Measurements from ENCODE around the gene GTPBP4.

GTPBP4 gene

DNA sequence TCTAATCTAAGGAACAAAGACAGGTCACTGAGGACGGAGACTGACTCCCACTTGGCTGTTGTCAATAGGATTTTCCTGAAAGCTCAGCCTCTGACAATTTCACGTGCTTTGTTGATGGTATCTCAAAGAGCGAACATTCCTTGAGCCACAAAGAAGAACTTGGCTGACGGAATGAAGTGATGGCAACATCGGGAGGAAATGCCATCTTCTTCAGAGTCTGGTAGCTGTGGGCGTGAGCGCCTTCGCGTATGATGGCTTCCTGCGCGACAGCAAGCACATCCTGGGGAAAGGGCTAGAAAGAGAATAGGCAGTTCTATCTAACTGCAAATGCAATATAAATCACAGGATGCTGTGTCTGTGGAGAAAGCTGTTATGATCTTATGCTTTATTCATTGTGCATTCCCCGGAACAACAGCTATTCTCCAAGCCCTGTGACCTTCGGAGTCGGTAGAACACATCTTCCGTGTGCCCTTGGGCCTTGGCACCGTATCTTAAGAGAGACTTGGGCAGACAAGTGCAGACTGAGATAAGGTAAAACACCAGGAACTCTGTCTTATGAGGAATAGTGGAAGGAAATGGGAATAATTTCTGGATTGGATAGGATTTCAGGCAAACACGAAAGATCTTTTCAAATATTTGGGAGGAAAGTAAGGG is 19.6 kb upstream of the GTPBP4 start:
- no peak for DNase-seq

DNA sequence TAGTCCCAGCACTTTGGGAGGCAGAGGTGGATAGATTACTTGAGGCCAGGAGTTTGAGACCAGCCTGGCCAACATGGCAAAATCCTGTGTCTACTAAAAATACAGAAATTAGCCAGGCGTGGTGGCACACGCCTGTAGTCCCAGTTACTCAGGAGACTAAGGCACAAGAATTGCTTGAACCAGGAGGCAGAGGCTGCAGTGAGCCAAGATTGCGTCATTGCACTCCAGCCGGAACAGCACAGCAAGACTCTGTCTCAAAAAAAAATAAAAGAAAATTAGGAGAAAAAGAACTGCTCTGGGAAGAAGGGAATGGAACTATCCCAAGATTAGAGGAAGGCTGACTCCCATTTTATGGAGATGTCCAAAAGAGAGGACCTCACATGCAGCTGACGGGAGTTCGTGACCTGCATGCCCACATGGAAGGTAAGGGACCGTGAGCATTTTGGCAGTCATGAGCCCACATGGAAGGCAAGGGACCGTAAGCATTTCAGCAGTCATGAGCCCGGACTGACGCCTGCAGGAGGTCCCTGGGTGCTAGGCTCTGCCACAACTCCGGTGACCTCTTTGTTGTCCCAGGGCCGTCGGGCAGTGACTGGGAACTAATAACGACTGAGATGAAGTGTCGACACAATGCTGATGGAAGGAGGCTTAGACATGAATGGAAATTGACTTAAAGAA is 18.6 kb upstream of the GTPBP4 start:
- no peak for DNase-seq

DNA sequence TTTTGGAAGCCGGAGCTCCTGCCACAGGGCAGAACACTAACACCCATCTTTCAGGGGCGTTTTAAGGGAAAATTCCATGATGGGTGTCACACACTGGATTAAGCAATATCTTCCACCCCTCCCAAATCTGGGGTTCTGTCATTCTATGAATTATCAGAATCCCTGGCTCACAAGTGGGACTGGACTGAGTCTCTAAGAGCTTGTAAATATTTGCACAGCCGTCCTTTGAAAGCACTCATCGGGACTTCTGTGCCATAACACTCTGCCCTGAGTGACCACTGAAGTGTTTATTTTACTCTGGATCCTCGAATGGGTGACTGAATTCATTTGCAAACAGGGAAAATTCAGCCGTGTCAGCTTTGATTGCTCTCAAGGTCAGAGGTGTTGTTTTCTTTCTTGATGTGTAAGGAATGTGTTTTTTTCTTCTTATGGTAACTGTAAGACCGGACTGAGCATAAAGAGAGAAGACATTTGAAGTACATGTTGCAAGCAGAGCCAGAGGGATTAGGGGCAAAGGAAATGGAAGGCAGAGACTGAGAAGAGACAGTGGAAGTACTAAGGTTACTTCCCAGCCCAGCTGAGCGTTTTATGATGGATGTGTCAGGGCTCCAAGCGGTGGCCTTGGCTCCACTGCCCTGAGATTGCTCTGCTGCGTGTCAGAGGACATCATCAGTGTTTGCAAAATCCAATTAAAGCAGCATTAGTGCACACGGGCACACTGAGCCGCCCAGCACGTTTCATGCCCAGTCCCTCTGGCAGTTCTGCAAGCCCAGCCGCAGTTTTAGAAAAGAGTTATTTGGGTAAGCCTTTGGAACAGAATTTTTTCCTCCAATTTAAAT is 17.7 kb upstream of the GTPBP4 start:
- no peak for DNase-seq

DNA sequence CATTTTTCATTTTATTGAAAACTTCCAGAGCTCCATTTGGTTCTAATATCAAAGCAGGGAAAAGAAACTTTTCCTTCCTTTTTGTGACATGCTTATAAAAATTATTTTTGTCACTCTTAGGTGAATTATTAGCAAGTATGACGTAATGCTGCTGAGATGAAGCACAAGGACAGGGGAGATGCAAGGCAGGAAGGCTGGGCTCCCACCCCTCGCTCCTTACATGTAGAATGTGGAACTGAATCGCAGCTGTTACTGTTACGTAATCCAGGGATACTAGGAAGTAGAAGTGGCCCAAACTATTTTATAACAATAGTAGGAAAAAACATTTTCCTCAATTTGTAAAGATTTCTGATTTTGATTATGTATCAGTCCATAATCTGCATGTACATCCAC is 17.1 kb upstream of the GTPBP4 start:
- DNase-seq = no peak

DNA sequence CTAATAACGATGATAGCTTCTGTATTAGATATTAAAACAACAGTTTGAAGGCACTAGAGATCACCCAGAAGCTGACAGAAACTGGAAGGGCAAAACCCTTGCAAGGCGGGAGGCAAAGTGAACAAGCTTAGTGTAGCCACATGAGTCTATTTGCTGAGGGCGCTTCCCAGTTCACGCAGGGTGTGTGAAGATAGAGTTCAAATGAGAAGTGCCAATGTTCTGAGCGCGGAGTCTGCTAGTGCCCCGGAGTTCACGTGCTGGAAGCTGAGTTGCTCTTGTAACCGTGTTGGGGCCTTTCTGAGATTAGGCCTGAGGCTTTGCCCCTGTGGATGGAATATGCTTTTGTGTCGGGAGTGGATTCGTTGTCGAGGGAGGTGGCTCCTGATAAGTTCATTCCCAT is 16.6 kb upstream of the GTPBP4 start:
- DNase-seq = no peak

DNA sequence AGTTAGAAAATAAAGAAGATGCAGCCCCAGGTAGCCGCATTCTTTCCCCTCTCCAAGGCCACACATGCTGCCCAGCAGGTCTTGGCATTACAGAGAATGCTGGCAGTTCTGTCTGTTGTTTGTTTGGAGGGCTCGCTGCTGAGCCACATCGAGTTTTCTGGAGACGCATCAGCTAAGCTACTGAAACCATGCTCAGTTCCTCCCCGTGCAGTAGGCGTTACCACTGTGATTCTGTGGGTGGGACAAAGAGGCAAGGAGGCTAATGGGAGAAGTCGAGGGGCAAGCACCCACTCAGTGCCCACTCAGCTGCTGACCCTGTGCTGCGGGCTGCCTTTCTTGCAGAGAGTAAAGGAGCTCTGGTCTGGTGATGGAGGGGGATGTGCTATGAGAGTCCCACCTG is 15.5 kb upstream of the GTPBP4 start:
- DNase-seq = no peak

DNA sequence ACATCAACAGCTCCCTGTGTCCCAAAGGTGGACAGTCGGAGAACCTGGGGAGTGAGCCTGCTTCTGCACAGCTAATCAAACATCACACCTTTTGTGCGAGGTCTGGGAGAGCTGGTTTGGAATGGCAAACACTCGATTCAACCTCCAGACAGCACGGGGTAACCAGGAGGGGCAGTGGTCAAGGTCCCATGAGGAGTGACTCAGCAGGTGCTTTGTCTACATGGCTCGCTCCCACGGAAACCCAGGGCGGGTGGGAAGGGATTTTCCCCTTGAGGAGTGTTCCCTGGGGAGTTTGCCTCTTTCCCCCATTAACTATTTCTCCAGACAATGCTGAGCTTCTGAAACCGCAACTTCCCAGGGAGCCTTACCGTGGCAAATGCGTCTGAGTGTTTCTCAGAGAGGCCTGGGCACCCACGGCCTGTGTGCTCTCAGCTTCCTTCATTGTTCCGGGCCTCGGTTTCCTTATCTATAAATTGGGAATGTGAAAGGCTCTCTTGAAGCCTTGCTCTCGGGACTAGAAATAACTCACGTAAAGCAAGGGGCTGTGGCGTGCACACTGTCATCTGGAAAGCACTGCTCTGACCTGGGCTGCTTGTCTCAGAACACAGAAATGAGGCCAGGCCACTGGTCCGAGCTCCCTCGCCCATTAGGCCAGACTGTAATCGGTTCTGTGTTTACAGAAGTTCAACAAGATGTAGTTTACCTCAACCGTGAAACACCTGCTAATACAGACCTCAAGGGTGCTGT is 14.0 kb upstream of the GTPBP4 start:
- no peak for DNase-seq

DNA sequence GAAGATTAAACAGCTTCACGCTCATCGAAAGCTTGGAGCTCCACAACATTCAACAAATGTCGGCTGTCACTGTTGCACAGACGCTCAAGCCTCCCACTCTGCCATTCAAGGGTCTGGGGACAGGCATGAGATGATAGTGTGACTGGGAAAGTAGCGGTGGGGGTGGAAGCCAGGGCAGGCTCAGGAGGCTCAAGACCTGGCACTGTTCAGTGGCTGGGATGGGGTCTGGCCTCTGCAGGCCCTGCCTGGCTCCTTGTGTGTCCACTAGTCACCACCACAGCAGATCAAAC is 13.5 kb upstream of the GTPBP4 start:
- no peak for DNase-seq

DNA sequence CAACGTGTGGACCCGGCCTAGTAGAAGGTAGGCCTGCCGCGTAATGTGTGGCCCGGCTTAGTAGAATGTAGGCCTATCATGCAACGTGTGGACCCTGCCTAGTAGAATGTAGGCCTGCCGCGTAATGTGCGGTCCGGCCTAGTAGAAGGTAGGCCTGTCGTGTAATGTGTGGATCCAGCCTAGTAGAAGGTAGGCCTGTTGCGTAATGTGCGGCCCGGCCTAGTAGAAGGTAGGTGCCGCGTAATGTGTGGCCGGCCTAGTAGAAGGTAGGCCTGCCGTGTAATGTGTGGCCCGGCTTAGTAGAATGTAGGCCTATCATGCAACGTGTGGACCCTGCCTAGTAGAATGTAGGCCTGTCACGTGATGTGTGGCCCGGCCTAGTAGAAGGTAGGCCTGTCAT is 11.9 kb upstream of the GTPBP4 start:
- DNase-seq = no peak

DNA sequence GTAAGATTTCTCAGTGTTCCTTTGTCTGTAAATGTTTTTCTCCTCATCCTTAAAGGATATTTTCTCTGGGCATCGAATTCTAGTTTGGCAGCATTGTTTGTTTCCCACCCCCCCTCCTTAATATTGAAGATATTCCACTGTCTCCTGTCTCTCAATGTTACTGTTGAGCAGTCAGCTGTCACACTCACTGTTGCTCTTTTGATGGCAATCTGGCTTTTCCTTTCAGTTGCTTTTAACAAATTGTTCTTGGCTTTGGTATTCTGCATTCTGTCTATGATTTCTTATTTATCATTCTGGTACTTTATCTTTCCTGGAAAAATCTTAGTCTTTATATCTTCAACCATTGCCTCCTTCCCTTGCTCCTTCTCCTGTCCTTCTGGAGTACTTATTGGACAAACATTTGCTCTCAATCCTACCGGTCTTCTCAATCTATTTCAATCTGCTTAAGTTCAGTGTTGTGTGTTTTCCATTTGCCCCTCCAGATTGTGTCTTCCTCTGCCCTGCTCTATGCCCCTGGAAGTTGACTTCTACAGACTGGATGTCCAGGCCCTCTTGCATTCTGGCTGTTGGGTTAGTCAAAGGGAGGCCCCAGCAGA is 9.3 kb upstream of the GTPBP4 start:
- DNase-seq = no peak

DNA sequence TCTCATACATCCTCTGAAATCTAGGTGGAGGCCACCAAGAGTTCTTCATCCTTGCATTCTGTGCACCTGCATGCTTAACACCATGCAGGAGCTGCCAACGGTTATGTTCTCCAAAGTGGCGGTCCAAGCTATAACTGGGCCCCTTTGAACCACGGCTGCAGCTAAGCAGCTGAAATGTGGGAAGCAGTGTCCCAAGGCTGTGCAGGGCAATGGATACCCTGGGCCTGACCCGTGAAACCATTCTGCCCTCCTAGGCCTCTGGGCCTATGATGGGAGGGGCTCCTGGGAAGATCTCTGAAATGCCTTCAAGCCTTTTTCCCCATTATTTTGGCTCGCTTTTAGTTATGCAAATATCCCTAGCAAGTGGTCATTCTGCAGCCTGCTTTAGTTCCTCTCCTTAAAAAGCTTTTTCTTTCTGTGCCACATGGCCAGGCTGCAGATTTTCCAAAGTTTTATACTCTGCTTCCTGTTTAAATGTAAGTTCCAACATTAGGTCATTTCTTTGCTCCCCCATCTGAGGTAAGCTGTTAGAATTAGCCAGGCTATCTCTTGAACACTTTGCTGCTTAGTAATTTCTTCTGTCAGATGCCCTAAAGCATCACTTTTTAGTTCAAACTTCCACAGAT is 7.7 kb upstream of the GTPBP4 start:
- no peak for DNase-seq

DNA sequence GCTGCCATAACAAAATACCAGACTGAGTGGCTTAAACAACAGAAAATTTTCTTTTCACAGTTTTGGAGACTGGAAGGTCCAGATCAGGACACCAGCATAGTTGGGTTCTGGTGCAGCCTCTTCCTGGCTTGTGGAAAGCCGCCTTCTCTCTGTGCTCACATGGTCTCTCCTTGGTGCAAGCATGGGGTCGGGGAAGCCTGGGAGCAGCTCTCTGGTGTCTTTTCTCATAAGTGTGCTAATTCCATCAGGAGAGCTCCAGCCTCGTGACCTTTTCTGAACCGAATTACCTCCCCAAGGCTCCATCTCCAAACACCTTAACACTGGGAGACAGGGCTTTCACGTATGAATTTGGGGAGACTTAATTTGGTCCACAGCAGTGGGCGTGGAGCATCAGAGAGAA is 4.8 kb upstream of the GTPBP4 start:
- DNase-seq = no peak

DNA sequence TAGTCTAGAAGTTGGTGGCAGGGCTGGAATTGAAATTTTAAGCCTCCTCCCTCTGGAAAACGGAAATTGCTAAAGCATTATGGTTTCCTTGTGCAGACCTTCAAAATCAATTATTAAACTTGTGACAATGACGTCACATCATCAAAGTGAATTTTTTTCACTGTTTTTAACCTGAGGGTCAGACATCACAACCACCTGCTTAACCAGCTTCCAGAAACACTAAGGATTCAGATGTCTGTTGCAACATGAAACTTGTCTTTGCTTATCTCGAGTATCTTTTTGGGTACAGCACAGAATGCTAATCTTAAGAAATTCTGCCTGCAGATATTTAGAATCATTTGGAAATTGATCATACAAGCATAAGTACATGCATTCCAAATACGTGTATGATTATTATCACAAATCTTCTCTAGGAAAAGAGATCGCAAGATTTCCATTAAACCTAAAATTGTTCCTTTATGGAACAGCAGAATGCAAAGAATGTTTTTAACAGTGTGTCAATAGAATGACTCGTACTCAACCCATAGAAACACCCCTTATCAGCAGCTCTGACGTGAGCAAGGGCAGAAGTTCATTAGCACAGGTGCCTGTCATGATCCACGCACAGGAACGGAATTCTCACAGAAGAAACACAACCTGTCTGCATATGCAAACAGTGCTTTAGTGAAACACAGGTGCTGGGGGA is 4.1 kb upstream of the GTPBP4 start:
- no peak for DNase-seq

DNA sequence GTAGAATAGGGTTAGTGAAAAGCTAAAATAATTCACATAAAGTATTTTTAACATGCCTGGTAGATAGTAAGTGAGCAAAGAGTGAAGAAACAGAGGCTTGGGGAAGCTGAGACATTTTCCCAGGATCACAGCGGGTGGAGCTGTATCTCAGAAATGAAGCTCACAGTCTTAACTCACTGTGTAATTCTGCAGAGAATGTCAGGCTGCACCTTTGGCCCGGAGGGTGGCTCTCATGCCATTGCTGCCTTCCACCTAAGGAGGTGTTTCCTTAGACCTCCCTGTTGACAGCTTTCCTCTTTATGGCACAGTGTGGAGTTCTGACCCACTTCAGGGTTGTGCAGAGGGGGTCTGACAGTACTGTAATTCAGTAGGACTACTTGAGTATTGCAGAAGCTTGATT is 2.9 kb upstream of the GTPBP4 start:
- DNase-seq = no peak

DNA sequence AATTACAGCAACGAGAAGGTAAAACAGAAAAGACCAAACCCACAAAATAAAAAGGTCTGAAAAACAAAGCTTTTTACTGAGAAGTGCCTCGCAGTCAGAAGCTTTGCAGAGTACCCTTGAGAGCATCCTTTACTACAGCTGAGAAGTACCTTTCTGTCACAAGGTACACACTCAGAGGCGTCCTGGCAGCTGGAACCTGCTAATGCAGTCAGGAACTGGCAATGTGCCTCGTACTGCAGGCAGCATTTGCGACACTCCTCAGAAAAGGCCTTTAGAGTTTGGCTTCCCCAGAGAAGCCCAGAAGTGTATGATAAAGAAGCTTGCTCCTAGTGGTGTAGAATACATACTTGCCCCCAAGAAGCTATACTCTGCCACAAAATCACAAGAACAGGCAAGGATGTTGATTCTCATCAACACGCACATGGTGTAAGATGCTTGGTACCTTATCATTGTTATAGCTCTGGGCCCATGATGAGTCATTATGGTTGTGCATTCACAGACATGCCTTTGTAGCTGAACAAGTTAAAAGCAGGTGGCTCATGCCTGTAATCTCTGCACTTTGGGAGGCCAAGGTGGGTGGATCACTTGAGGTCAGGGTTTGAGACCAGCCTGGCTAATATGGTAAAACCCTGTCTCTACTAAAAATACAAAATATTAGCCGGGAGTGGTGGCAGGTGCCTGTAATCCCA is 2.0 kb upstream of the GTPBP4 start:
- no peak for DNase-seq

DNA sequence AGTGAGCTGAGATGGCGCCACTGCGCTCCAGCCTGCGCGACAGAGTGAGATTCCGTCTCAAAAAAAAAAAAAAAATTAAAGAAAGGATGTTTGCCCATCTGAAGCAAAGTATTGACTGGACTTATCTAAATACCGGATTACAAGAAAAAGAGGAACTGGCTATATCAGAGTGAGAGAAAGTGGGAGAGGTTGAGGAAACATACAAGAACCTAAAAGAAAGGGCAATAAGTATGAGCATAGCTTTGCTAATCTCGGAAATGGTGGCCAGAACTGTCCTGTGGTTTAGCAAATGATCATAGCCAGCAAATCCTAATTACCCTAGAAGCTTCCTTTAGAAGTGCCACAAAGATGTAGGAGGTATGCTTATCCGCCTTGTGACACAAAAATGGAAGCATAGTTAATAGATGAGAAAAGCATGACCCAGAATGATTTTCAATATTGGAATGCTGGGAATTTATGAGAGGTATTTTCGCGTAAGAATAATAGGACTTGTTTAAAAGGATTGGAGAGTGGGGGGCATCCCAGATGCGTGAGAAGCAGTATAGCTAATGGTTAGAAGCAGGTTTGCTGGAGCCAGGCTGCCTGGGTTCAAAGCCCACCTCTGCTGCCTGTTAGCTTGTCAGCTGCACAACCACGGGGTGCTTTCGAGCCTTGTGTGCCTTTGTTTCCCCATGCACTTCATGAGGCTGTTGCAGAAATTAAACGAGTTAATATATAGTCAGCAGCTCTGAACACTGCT is 1.2 kb upstream of the GTPBP4 start:
- no peak for DNase-seq

DNA sequence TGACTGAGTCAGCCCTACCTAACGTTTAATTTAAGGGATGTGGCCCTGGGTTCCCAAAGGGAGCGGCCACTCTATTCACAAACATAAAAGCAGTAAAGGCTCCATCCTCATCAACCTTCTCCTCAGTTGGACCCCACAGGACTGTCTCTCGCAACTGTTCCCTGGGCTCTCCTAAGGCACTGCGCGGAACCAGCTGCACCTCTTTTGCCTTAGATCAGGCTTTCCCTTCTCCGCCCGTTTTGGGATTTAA is 689 bp upstream of the GTPBP4 start:
- DNase-seq = no peak

DNA sequence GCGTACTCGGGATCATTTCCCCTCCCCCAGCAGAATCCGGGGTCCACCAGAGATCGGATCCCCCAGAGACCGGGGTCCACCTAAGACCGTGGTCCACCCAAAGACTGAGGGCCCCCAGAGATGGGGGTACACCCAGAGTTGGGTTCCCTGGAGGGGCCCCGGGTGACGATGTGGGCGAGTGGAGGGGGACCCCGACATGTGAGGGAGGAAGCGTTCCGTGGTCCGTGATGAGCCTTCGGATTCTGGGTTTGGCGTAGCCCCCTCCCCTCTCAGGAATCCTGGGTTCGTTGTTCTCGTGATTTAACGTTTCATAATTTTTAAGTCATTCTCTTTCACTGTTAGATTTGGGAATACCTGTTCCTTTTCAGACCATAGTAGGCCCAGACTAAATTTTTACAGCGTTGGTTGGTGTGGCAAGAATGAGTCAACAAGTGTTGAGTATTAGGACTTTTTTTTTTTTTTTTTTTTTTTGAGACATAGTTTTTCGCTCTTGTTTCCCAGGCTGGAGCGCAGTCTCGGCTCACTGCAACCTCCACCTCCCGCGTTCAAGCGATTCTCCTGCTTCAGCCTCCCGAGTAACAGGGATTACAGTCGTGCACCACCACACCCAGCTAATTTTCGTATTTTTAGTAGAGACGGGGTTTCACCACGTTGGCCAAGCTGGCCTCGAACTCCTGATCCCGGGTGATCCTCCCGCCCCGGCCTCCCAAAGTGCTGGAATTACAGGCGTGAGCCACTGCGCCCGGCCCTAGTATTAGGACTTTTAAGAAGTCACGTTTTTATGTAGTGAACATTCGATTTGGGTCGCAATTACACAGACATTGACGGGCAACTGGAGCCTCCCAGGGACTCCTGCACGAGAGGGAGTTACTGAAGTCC is 672 bp downstream of the GTPBP4 start:
- no peak for DNase-seq

DNA sequence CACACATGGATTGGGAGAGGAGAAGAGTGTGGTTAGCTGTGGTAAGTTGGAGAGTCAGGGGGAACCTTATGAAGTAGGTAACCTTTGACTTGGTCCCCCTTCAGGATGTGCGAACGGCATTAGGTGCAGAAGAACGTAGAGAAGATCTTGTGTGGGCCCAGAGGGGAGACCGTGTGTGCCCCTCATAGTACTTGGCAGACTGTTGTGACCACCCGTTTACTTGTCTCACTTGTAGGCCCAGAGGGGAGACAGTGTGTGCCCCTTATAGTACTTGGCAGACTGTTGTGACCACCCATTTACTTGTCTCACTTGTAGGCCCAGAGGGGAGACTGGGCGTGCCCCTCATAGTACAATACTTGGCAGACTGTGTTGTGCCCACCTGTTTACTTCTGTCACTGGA is 2.6 kb downstream of the GTPBP4 start:
- no peak for DNase-seq

DNA sequence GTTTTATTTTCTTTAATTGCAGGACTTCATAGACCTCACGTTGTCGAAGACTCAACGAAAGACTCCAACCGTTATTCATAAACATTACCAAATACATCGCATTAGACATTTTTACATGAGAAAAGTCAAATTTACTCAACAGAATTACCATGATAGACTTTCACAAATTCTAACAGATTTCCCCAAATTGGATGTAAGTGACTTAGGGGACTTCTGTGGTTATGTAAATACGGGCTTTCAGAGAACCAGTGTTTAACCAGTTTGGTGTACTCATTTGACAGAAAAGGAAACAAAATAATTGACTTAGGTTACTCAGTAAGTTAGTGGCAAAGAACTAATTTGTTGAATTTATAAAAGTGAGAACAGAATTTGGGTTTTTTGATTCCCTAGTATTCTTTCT is 4.2 kb downstream of the GTPBP4 start:
- no peak for DNase-seq
